Peyer's patch (tissue), 4 donors: ENCODE data around the gene SKI. TPM values are rescaled to one million over a fixed set of nuclear protein-coding genes. Genes with fewer than 3 reads are reported as not detected.

ENCODE experiments used
- DNase-seq, 3 donors: peaks; one replicate each; pipeline ENCODE4 v3.0.0-alpha.2; 2017 to 2019
- H3K27ac ChIP-seq, 4 donors: fragments of 200-600 bp; sonication (generic); one replicate each; pipeline ENCODE4 v1.5.1; 2016 to 2019
- H3K27me3 ChIP-seq, 2 donors: fragments of 200-600 bp; sonication (generic); one replicate each; pipeline ENCODE4 v1.5.1; 2019
- H3K36me3 ChIP-seq, 3 donors: fragments of 200-600 bp; sonication (generic); one replicate each; pipeline ENCODE4 v1.5.1; 2016 to 2019
- H3K4me1 ChIP-seq, 4 donors: fragments of 200-600 bp; sonication (generic); one replicate each; pipeline ENCODE4 v1.5.1; 2016 to 2019
- H3K4me3 ChIP-seq, 4 donors: fragments of 200-600 bp; sonication (generic); 1 replicate in 3 of 4; 2 replicates in 1 of 4; pipeline ENCODE4 v1.5.1; 2016 to 2019; ENCODE audit warnings: mild to moderate bottlenecking in 1 of 4
- H3K9me3 ChIP-seq, 4 donors: fragments of 200-600 bp; sonication (generic); one replicate each; pipeline ENCODE4 v1.5.1; 2016 to 2019; ENCODE audit warnings: mild to moderate bottlenecking in 1 of 4
- CTCF ChIP-seq, 6 experiments: fragments of 450-650 bp in 4 of 6; fragments of 200-600 bp in 2 of 6; sonication (generic) in 1 of 6; IDR thresholded peaks; one replicate each; pipeline ENCODE4 v1.5.1; 2017 to 2019; ENCODE audit warnings: antibody characterized with exemption in 6 of 6, mild to moderate bottlenecking in 3 of 6, moderate library complexity in 1 of 6
- POLR2A ChIP-seq, 2 donors: fragments of 450-650 bp; IDR thresholded peaks; one replicate each; pipeline ENCODE4 v1.5.1; 2017; ENCODE audit warnings: antibody characterized with exemption in 2 of 2, mild to moderate bottlenecking in 2 of 2, moderate library complexity in 2 of 2
- total RNA-seq, 4 donors: library from RNA; depleted of rRNA; stranded (reverse); fragments of >200 nt; gene quantifications; one replicate each; pipeline ENCODE4 v1.1.0, GENCODE V29; 2016

Gene SKI
- total RNA-seq, 4 donors from 2014 or later = 20.1 to 41.5 (median 37.1) TPM

DNA sequence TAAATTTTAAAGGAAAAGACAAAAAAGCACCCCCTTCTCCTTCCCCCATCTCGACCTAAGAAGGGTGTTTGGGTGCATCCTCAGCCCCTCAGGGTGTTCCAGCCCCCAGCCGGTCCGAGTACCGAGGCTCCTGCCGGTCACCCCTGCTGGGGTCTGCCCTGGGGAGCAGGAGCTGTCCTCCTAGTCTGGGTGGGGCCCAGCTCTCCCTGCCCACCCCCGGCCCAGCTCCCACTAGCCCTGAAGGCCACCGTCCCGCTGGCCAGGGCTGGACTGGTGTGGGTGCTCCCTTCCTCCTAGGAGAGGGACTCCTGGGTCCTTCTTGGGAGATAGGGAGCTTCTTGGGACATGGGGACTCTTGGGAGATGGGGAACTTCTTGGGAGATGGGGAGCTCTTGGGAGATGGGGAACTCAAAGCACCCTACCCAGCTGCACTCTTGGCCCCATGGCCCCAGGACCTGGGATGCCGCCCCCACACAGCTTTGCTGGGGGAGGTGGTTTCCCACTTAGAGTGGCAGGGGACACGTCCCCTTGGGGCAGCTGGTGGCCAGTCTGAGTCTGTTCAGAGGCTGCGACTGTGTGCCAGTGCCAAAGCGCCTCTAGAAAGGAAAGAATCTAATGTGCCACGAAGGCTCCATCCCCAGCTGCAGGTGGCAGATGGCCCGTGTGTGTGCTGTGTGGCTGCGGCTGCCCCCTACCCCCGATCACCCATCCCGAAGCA lies 118.7 kb downstream of the SKI start:
- no peak for TF ChIP-seq POLR2A (IDR thresholded peaks at IDR 0.05)
- TF ChIP-seq CTCF (IDR thresholded peaks at IDR 0.05) = no peak
- Histone ChIP-seq H3K27ac (no peak overlapping the region), H3K27me3 (no peaks in the 10 kb centered on the region), H3K4me3 (no peak overlapping the region), H3K9me3 (no peaks in the 10 kb centered on the region), H3K36me3 (no peaks in the 10 kb centered on the region), H3K4me1 (no peaks in the 10 kb centered on the region)
- no peak for DNase-seq

GRCh38 chr1:2347409-2347785 lies 119.3 kb downstream of the SKI start:
- TF ChIP-seq CTCF (IDR thresholded peaks at IDR 0.05) (no peak), POLR2A (IDR thresholded peaks at IDR 0.05) (no peak)
- DNase-seq = no peak

GRCh38 chr1:2347896-2348295 lies 119.8 kb downstream of the SKI start:
- DNase-seq = no peak
- Histone ChIP-seq H3K36me3 (no peaks in the 10 kb centered on the region), H3K9me3 (no peaks in the 10 kb centered on the region), H3K4me1 (no peaks in the 10 kb centered on the region), H3K4me3 (no peak overlapping the region), H3K27me3 (no peaks in the 10 kb centered on the region), H3K27ac (no peak overlapping the region)
- TF ChIP-seq CTCF (IDR thresholded peaks at IDR 0.05) (no peak), POLR2A (IDR thresholded peaks at IDR 0.05) (no peak)

More at GRCh38 chr1:2347409-2347785, 119.3 kb downstream of the SKI start:
- no peaks in the 10 kb centered on the region for H3K4me1 ChIP-seq
- H3K4me3 ChIP-seq = no peak overlapping the region
- H3K9me3 ChIP-seq = no peaks in the 10 kb centered on the region
- no peaks in the 10 kb centered on the region for H3K27me3 ChIP-seq
- H3K36me3 ChIP-seq = no peaks in the 10 kb centered on the region
- no peak overlapping the region for H3K27ac ChIP-seq

- no peaks in the 10 kb centered on the region for H3K36me3 ChIP-seq
- no peak for DNase-seq
- TF ChIP-seq CTCF (IDR thresholded peaks at IDR 0.05) (no peak), POLR2A (IDR thresholded peaks at IDR 0.05) (no peak)
Observed at GRCh38 chr1:2348346-2349325, 120.5 kb downstream of the SKI start.

DNA sequence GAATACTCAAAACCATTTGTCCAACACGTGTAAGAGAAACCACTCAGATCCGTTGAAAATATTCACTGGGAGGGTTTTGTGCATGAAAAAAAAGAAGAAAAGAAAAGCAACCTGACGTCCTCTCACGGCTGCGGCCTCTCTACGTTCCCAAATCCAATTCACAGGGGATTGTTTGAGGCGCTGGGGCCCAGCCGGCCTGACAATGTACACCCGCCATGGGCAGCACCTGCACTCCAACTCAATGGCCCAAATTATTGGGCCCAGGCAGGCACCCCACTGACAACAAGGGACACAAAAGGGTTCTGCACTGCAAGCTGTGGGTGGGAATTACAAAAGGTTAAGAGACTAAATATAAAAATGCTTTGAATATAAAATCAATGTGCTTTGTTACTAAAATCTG lies 121.7 kb downstream of the SKI start:
- no peaks in the 10 kb centered on the region for H3K4me1 ChIP-seq
- no peak overlapping the region for H3K27ac ChIP-seq
- no peaks in the 10 kb centered on the region for H3K9me3 ChIP-seq
- H3K27me3 ChIP-seq = no peaks in the 10 kb centered on the region
- TF ChIP-seq CTCF (IDR thresholded peaks at IDR 0.05) = no peak
- no peak for TF ChIP-seq POLR2A (IDR thresholded peaks at IDR 0.05)
- no peak for DNase-seq
- H3K4me3 ChIP-seq = no peak overlapping the region
- no peaks in the 10 kb centered on the region for H3K36me3 ChIP-seq

More at GRCh38 chr1:2348346-2349325, 120.5 kb downstream of the SKI start:
- Histone ChIP-seq H3K27me3 (no peaks in the 10 kb centered on the region), H3K9me3 (no peaks in the 10 kb centered on the region), H3K4me1 (no peaks in the 10 kb centered on the region), H3K27ac (no peak overlapping the region), H3K4me3 (no peak overlapping the region)
